ENCODE measurements around the gene CLCF1. TPM values are rescaled to one million over a fixed set of nuclear protein-coding genes. Genes with fewer than 3 reads are reported as not detected.

Gene CLCF1
- total RNA-seq, 1 donor from 2014 or later = not detected

- Mint-ChIP-seq H3K4me3 (ENCODE audit: unreplicated experiment) (no peak overlapping the region), H3K9me3 (ENCODE audit: unreplicated experiment) (peaks cover 8% of the 10 kb centered on the region), H3K27me3 (ENCODE audit: unreplicated experiment) (peaks cover 20% of the 10 kb centered on the region), H3K4me1 (ENCODE audit: low read depth, unreplicated experiment) (peaks cover 11% of the 10 kb centered on the region), H3K27ac (ENCODE audit: unreplicated experiment) (no peak overlapping the region), H3K36me3 (ENCODE audit: unreplicated experiment) (no peaks in the 10 kb centered on the region)
- no peak for TF ChIP-seq CTCF (IDR thresholded peaks at IDR 0.05; ENCODE audit: partially characterized antibody, unreplicated experiment)
- DNase-seq = no peak
These were observed 17.0 kb downstream of the CLCF1 start for GRCh38 chr11:67356387-67356863.

GRCh38 chr11:67355794-67356386 is 17.5 kb downstream of the CLCF1 start:
- Mint-ChIP-seq H3K27me3 (ENCODE audit: unreplicated experiment) (peaks cover 20% of the 10 kb centered on the region), H3K4me1 (ENCODE audit: low read depth, unreplicated experiment) (peaks cover 11% of the 10 kb centered on the region), H3K27ac (ENCODE audit: unreplicated experiment) (no peak overlapping the region), H3K9me3 (ENCODE audit: unreplicated experiment) (peaks cover 8% of the 10 kb centered on the region), H3K36me3 (ENCODE audit: unreplicated experiment) (no peaks in the 10 kb centered on the region), H3K4me3 (ENCODE audit: unreplicated experiment) (no peak overlapping the region)
- no peak for TF ChIP-seq CTCF (IDR thresholded peaks at IDR 0.05; ENCODE audit: partially characterized antibody, unreplicated experiment)
- no peak for DNase-seq

DNA sequence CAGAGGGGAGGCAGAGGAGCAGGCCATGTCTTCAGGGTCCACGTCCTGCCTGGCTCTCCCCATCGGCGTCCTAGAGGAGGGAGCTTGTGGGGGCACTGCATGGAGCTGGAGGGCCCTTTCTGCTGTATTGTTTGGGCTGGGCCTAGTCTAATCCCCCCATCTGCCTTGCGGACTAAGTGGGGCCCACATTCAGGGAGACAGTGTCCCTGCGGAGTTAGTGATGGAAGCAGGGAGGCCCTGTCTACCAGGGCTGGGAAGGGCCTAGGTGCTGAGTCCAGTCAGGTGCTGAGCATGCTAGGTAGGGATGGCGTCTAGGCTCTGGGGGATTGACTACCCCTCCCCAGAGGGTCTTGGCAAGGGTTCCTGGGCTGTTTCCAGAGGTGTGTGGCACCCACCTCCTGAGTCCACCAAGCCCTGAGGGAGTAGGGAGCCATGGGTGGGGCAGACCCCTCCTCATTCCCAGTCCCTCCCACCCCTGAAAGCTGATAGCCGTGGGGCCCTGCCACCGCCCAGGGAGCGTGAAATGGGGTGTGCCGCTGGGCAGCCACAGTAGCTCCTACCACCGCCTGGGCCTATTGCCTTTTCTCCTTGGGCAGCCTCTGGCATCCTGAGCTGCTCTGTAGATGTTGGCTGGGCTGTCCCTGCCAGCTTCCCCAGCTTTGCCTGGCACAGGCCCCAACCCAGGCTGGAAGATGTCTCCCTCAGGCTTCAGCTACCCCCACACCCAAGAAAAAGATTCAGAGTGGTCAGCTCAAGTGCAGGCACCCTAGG is 18.2 kb downstream of the CLCF1 start:
- no peak overlapping the region for H3K4me3 Mint-ChIP-seq (ENCODE audit: unreplicated experiment)
- no peak overlapping the region for H3K27ac Mint-ChIP-seq (ENCODE audit: unreplicated experiment)
- no peak for DNase-seq
- peaks cover 8% of the 10 kb centered on the region for H3K9me3 Mint-ChIP-seq (ENCODE audit: unreplicated experiment)
- H3K27me3 Mint-ChIP-seq (ENCODE audit: unreplicated experiment) = peaks cover 20% of the 10 kb centered on the region
- peaks cover 11% of the 10 kb centered on the region for H3K4me1 Mint-ChIP-seq (ENCODE audit: low read depth, unreplicated experiment)
- H3K36me3 Mint-ChIP-seq (ENCODE audit: unreplicated experiment) = no peaks in the 10 kb centered on the region
- no peak for TF ChIP-seq CTCF (IDR thresholded peaks at IDR 0.05; ENCODE audit: partially characterized antibody, unreplicated experiment)

- Mint-ChIP-seq H3K27me3 (ENCODE audit: unreplicated experiment) (peaks cover 23% of the 10 kb centered on the region), H3K4me1 (ENCODE audit: low read depth, unreplicated experiment) (peaks cover 16% of the 10 kb centered on the region), H3K27ac (ENCODE audit: unreplicated experiment) (peak overlapping the region; percentile 83), H3K4me3 (ENCODE audit: unreplicated experiment) (peak overlapping the region; percentile 87), H3K36me3 (ENCODE audit: unreplicated experiment) (no peaks in the 10 kb centered on the region), H3K9me3 (ENCODE audit: unreplicated experiment) (peaks cover 8% of the 10 kb centered on the region)
- no peak for DNase-seq
- TF ChIP-seq CTCF (IDR thresholded peaks at IDR 0.05; ENCODE audit: partially characterized antibody, unreplicated experiment) = no peak
These were observed 19.0 kb downstream of the CLCF1 start for GRCh38 chr11:67354075-67355022.
